HG02973 (cell line): ENCODE data around the gene CCDC97.
"Not testable (repeated sequence)": the region's sequence is repeated elsewhere in the genome, so short reads cannot be mapped to it uniquely, and the experiment has no call there.

Source experiments
- ATAC-seq: cut with Tn5 transposase; IDR thresholded peaks from one replicate; pipeline ENCODE4 v1.9.1; 2021; ENCODE audit warnings: moderate library complexity; ENCODE audit not compliant: unreplicated experiment

CCDC97 gene

GRCh38 chr19:41310033-41310831 lies at the start of gene CCDC97:
Gene CCDC97, plus strand, starts transcription at chr19:41310172. Its CDS starts 139 bp downstream, at chr19:41310311.
- ATAC-seq: peak; percentile 60

DNA sequence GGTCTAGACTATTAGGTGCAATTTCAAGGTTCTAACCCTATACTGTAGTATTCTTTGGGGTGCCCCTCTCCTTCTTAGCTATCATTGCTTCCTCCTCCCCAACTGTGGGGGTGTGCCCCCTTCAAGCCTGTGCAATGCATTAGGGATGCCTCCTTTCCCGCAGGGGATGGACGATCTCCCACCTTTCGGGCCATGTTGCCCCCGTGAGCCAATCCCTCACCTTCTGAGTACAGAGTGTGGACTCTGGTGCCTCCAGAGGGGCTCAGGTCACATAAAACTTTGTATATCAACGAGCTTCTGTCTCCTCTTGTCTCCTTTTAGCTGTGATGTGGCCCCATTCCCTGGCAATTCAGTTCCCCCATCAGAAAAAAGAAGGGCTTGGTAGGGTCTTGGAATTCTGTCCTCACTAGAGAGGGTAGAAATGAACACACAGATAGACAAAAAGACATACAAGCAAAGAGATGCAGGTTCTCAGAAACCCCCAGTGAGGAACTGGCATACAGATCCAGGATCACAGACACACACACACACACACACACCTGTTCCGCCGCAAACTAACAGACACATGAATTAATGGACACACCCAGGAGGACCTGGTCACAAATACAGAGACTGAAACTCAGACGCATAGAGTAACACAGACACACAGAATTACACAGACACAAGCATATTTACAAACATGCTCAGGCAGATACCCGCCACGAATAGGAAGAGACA lies 48.3 kb upstream of the CCDC97 start:
- no peak for ATAC-seq

DNA sequence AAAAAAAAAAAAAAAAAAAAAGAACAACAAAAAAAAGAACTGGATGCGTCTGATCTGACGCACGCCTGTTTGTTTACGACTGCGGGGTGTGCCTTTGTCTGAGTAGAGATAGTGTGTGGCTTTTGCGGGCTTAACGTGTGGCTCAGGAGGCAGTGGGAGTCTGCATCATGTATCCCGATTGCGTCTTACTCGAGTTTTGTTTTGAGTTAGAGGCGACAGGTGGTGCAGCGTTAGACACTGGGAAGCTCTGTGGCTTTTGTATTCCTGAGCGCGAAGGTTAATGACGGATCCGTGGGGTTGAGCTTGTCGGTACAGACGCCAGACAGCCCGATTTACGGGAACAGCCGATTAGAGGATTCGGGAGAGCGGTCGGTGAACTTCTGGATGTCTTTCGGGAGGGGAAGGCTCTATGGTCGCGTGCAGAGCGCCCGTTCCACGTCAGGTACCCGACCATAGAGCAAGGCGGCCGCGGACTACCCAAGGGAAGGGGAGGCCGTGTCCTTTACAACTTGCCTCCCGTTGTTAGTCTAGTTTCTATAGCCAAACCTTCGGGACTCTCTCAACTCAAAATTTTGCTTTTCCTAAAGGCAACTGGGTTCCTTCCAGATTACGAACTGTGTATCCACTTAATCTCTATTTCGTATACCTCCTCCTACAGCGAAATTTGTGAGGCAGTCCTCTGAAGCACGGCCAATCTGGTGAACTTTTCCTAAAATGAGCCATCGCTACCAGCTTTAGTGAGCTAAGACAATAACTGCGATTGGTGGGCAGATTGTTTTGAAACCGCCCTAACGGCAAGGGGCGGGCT lies 46.7 kb upstream of the CCDC97 start:
- peak; percentile 6 for ATAC-seq

GRCh38 chr19:41263850-41264580 lies 46.0 kb upstream of the CCDC97 start, which contains the start of gene HNRNPUL1:
Gene HNRNPUL1, plus strand, starts transcription at chr19:41264372. Its CDS starts 132 bp downstream, at chr19:41264504.
- peak; percentile 60 for ATAC-seq

GRCh38 chr19:41264581-41265394 lies 45.2 kb upstream of the CCDC97 start:
- ATAC-seq: no peak

GRCh38 chr19:41265395-41266153 lies 44.4 kb upstream of the CCDC97 start:
- ATAC-seq: no peak

- no peak for ATAC-seq
Observed at GRCh38 chr19:41269055-41269454, 40.9 kb upstream of the CCDC97 start.

- no peak for ATAC-seq
Observed at GRCh38 chr19:41269571-41269970, 40.4 kb upstream of the CCDC97 start.

DNA sequence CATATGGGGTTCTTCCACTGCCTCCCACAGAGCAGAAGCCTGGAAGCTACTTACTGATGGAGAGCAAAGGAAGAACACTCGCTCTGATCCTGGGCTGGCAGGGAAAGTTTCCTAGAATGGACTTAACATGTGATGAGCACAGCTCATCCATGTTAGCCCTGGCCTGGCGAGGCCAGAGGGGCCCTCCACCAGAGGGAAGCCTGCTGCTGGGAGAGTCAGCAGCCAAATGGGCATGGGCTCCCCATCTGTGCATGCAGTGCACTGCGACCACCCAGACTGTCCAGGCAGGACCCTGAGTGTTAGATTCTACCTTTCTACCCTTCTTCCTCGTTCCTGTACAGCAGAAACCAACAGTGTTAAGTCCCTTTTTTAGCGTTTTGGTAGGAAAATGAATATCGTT lies 36.9 kb upstream of the CCDC97 start:
- ATAC-seq: no peak

GRCh38 chr19:41274802-41275201 lies 35.2 kb upstream of the CCDC97 start:
- no peak for ATAC-seq

DNA sequence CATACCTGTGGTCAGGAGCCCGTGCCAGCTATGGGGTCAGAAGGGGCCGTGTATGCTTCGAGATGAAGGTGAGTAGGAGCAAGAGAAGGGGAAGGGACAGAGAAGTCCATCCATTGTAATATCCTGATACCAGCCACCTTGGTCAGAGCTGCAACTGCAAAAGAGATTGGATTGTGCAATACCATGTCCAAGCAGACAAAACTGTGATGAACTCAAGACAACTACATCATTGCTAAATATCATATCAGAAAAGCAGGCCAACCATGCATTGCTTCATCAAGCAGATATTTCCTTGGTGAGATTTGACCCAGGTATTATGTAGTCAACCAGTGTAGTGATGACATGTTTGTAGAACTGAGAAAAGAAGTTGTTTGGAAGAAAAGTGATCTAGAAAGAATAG lies 33.7 kb upstream of the CCDC97 start:
- no peak for ATAC-seq

GRCh38 chr19:41278478-41278877 lies 31.5 kb upstream of the CCDC97 start:
- ATAC-seq: no peak

GRCh38 chr19:41288673-41289530 lies 21.1 kb upstream of the CCDC97 start:
- no peak for ATAC-seq

DNA sequence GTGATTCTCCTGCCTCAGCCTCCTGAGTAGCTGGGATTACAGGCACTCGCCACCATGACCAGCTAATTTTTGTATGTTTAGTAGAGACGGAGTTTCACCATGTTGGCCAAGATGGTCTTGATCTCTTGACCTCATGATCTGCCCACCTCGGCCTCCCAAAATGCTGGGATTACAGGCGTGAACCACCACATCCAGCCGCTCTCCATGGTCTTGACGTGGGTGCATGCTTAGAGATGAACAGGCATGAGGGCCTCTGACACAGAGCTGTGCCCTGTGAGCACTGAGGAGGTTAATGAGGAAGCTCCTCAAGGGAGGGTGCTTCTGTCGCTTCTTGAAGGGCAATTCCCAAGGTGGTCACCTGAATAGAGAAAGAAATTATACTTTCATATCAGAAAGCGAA lies 20.2 kb upstream of the CCDC97 start:
- ATAC-seq: not testable (repeated sequence)

- no peak for ATAC-seq
Observed at GRCh38 chr19:41294393-41294792, 15.6 kb upstream of the CCDC97 start.

DNA sequence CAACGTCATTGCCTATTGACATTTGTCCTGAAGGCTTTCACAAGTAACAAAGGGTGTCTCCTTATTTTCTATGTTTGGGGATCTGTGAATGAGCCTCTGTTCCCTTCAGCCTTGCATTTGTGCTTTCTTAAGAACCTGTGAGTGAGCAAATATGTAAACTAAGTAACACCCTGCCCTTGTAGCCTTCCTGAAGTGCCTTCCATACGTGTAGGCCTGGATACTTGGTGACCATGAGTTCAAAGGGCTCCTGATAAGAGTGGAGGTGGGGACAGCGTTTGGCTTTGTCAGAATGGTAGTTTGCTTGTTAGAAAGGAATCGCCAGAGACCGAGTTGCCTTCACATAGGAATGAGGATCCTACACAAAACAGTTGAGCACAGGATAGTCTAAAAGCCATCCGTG lies 14.5 kb upstream of the CCDC97 start:
- ATAC-seq: no peak

GRCh38 chr19:41296433-41296871 lies 13.5 kb upstream of the CCDC97 start:
- no peak for ATAC-seq
